Esophagus squamous epithelium (tissue), 5 donors: Measurements from ENCODE around the gene ZNF592. TPM values are rescaled to one million over a fixed set of nuclear protein-coding genes. Genes with fewer than 3 reads are reported as not detected.

Source experiments
- DNase-seq: peaks from one replicate; lab custom pipeline; 2025; lab: John Stamatoyannopoulos, UW
- H3K27ac ChIP-seq, 4 donors: fragments of 200-600 bp; sonication (generic); one replicate each; pipeline ENCODE4 v1.5.1; 2016 to 2019; ENCODE audit warnings: mild to moderate bottlenecking in 1 of 4
- H3K27me3 ChIP-seq, 4 donors: fragments of 200-600 bp; sonication (generic); 1 replicate in 3 of 4; 2 replicates in 1 of 4; pipeline versions ENCODE4 v1.5.1 to v1.6.0; 2017 to 2021; ENCODE audit warnings: antibody characterized with exemption in 1 of 4
- H3K36me3 ChIP-seq, 3 donors: fragments of 200-600 bp; sonication (generic); one replicate each; pipeline ENCODE4 v1.5.1; 2016 to 2019
- H3K4me1 ChIP-seq, 3 donors: fragments of 200-600 bp; sonication (generic); one replicate each; pipeline ENCODE4 v1.5.1; 2017 to 2019
- H3K4me3 ChIP-seq, 4 donors: fragments of 200-600 bp; sonication (generic); 1 replicate in 3 of 4; 2 replicates in 1 of 4; pipeline ENCODE4 v1.5.1; 2016 to 2019; ENCODE audit warnings: mild to moderate bottlenecking in 2 of 4, moderate library complexity in 1 of 4
- H3K9me3 ChIP-seq, 3 donors: fragments of 200-600 bp; sonication (generic); one replicate each; pipeline ENCODE4 v1.5.1; 2016 to 2019
- CTCF ChIP-seq, 6 experiments: fragments of 450-650 bp in 4 of 6; fragments of 200-600 bp in 2 of 6; sonication (generic) in 2 of 6; IDR thresholded peaks; one replicate each; pipeline ENCODE4 v1.5.1; 2016 to 2019; ENCODE audit warnings: antibody characterized with exemption in 6 of 6, mild to moderate bottlenecking in 4 of 6, moderate library complexity in 4 of 6
- POLR2A ChIP-seq, 4 donors: fragments of 450-650 bp; IDR thresholded peaks; one replicate each; pipeline ENCODE4 v1.6.1; 2017; ENCODE audit warnings: antibody characterized with exemption in 4 of 4, mild to moderate bottlenecking in 4 of 4, moderate library complexity in 3 of 4
- WGBS, 2 donors: methylation state at CpG; one replicate each; pipeline ENCODE4 v1.1.5; 2018; 5-methylcytosine and 5-hydroxymethylcytosine counted together
- intact Hi-C: fragments of 100-400 bp; cut with DNase I; formaldehyde crosslinking; loops from one replicate; pipeline ENCODE4 v1.15.0; 2022
- total RNA-seq, 4 donors: library from RNA; depleted of rRNA; stranded (reverse); fragments of >200 nt; gene quantifications; one replicate each; pipeline ENCODE4 v1.1.0, GENCODE V29; 2016
- donor health status: DM: yes; HTN: yes; CAD: no.

ZNF592 gene
- total RNA-seq, 4 donors from 2014 or later: 8.0 to 12.2 (median 10.3) TPM

GRCh38 chr15:84780492-84780891, 32.1 kb downstream of the ZNF592 start:
- Histone ChIP-seq H3K27ac (no peak overlapping the region), H3K9me3 (no peaks in the 10 kb centered on the region), H3K27me3 (no peaks in the 10 kb centered on the region), H3K4me1 (peaks cover 0 to 5% (median 2%) of the 10 kb centered on the region in 3 donors), H3K4me3 (no peak overlapping the region), H3K36me3 (peaks cover 24 to 61% (median 31%) of the 10 kb centered on the region in 3 donors)
- intact Hi-C loops: no loop called here
- DNase-seq: no peak
- WGBS, 2 donors: 90 to 96% methylated on average over 3 of the region's 3 CpGs
- TF ChIP-seq CTCF (IDR thresholded peaks at IDR 0.05) (no peak), POLR2A (IDR thresholded peaks at IDR 0.05) (no peak)

GRCh38 chr15:84781495-84781894, 33.1 kb downstream of the ZNF592 start:
- WGBS, 2 donors: 92 to 100% methylated on average over 1 of the region's 1 CpG
- Histone ChIP-seq H3K4me3 (no peak overlapping the region), H3K36me3 (peaks cover 24 to 66% (median 31%) of the 10 kb centered on the region in 3 donors), H3K27ac (no peak overlapping the region), H3K27me3 (no peaks in the 10 kb centered on the region), H3K9me3 (no peaks in the 10 kb centered on the region), H3K4me1 (peaks cover 0 to 11% (median 4%) of the 10 kb centered on the region in 3 donors)
- DNase-seq: no peak
- TF ChIP-seq POLR2A (IDR thresholded peaks at IDR 0.05) (no peak), CTCF (IDR thresholded peaks at IDR 0.05) (no peak)
- intact Hi-C loops: no loop called here

- no peaks in the 10 kb centered on the region for H3K27me3 ChIP-seq
- intact Hi-C loops: no loop called here
- DNase-seq: no peak
- no peaks in the 10 kb centered on the region for H3K9me3 ChIP-seq
- H3K36me3 ChIP-seq: peaks cover 24 to 75% (median 31%) of the 10 kb centered on the region in 3 donors
- peaks cover 0 to 16% (median 8%) of the 10 kb centered on the region in 3 donors for H3K4me1 ChIP-seq
- no peak overlapping the region for H3K4me3 ChIP-seq
- no peak overlapping the region for H3K27ac ChIP-seq
- TF ChIP-seq POLR2A (IDR thresholded peaks at IDR 0.05) (no peak), CTCF (IDR thresholded peaks at IDR 0.05) (no peak)
These were observed 34.0 kb downstream of the ZNF592 start for GRCh38 chr15:84782346-84782745.

- DNase-seq: no peak
- intact Hi-C loops: no loop called here
These were observed 35.3 kb downstream of the ZNF592 start for GRCh38 chr15:84783493-84784251.

More at GRCh38 chr15:84783493-84784251, 35.3 kb downstream of the ZNF592 start:
- Histone ChIP-seq H3K27ac (no peak overlapping the region), H3K4me3 (no peak overlapping the region), H3K4me1 (peaks cover 0 to 25% (median 11%) of the 10 kb centered on the region in 3 donors), H3K36me3 (peaks cover 24 to 68% (median 31%) of the 10 kb centered on the region in 3 donors), H3K27me3 (no peaks in the 10 kb centered on the region), H3K9me3 (no peaks in the 10 kb centered on the region)
- TF ChIP-seq POLR2A (IDR thresholded peaks at IDR 0.05) (no peak), CTCF (IDR thresholded peaks at IDR 0.05) (no peak)
- 84 to 94% methylated on average over 4 to 9 of the region's 12 CpGs for WGBS, 2 donors
